ENCODE measurements around the gene PTEN.

DNA sequence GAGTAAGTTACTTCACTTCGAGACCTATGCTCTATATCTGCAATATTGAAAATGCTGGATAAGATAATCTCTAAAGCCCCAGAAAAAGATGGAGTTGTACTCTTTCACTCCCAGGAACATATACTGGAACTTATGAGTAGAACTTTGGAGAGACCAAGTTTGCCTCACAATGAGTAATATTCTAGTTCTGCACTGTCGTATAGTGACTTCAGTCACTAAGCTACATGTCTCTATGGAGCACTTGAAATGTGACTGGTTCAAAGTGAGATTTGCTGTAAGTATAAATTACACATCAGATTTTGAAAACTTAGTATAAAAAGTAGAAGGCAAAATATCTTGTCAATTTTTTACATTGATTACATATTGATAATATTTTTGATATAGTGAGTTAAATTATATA lies 116.4 kb downstream of the PTEN start:
- TF ChIP-seq POLR2AphosphoS5 (IDR thresholded peaks at IDR 0.05; ENCODE audit: low read depth, low read length): no peak
- TF ChIP-seq TAF1 (IDR thresholded peaks at IDR 0.05; ENCODE audit: low read depth, low read length): no peak
- TF ChIP-seq POLR2A (IDR thresholded peaks at IDR 0.05; ENCODE audit: low read depth, low read length): no peak
- no peak for TF ChIP-seq PAX5 (IDR thresholded peaks at IDR 0.05; ENCODE audit: insufficient read depth, low read length, severe bottlenecking)
- no peak for TF ChIP-seq SPI1 (IDR thresholded peaks at IDR 0.05; ENCODE audit: low read depth, low read length)
- TF ChIP-seq POU2F2 (IDR thresholded peaks at IDR 0.05; ENCODE audit: low read depth, low read length): no peak
